ENCODE results near the gene FAM131B.

- TF ChIP-seq, protein P1, sequence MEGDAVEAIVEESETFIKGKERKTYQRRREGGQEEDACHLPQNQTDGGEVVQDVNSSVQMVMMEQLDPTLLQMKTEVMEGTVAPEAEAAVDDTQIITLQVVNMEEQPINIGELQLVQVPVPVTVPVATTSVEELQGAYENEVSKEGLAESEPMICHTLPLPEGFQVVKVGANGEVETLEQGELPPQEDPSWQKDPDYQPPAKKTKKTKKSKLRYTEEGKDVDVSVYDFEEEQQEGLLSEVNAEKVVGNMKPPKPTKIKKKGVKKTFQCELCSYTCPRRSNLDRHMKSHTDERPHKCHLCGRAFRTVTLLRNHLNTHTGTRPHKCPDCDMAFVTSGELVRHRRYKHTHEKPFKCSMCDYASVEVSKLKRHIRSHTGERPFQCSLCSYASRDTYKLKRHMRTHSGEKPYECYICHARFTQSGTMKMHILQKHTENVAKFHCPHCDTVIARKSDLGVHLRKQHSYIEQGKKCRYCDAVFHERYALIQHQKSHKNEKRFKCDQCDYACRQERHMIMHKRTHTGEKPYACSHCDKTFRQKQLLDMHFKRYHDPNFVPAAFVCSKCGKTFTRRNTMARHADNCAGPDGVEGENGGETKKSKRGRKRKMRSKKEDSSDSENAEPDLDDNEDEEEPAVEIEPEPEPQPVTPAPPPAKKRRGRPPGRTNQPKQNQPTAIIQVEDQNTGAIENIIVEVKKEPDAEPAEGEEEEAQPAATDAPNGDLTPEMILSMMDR (IDR thresholded peaks at IDR 0.05) = no peak
- no peak for TF ChIP-seq POLR2A (IDR thresholded peaks at IDR 0.05)
Measured at GRCh38 chr7:143390773-143391317, 28.3 kb upstream of the FAM131B start.

Data from heart left ventricle (tissue), 13 donors.